Bone marrow (tissue), 2 donors: ENCODE measurements around the gene STAT3.
A peak's percentile ranks its signal among the peaks of the same experiment; 100 is the strongest.
"Not testable (repeated sequence)": the region's sequence is repeated elsewhere in the genome, so short reads cannot be mapped to it uniquely, and the experiment has no call there.

Experiments
- DNase-seq, 2 donors: peaks; one replicate each; lab custom pipeline; 2025; lab: John Stamatoyannopoulos, UW

STAT3 gene

DNA sequence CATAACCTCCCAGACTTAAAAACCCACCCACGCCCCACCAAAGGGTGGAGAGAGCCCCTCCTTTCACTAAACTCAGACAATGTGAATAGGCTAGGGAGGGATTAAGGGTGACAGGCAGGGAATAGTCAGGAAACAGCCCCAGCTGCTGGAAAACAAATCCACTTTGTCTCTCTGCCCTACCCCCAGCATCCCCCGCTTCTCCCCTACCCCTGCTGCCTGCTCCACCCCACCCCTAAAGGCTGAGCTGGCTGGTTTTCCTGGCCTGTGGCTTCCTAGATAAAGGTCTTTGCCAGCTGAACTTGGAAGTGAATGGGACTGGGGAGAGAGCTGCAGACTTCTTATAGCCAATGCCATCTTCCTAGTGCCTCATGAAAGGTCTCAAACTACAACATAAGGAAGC is 19.8 kb upstream of the STAT3 start:
- no peak for DNase-seq

DNA sequence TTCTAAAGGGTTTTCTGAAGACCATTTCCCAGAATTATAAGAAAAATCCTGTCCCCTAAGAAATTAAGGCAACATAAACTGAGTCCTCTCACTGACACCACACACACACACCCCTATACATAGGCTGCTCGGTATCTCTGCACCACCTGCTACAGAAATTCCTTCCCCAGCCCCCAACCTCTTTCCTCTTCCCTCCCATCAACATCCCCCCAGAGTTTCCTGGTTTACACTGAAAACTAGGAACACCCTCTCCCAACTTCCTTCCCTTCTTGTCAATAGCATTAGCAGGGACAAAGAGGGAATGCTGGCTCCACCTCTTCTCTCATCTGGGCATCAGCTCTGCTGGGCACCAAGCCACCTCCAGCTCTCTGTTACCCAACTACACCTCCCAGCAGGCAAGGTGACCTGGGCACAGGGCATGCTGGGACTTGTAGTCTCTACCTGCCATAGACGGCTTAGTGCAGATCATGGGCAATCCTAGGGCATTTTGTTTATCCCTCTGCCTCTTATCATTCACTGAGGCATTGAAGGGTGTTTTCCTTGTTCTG is 19.1 kb upstream of the STAT3 start:
- no peak for DNase-seq

DNA sequence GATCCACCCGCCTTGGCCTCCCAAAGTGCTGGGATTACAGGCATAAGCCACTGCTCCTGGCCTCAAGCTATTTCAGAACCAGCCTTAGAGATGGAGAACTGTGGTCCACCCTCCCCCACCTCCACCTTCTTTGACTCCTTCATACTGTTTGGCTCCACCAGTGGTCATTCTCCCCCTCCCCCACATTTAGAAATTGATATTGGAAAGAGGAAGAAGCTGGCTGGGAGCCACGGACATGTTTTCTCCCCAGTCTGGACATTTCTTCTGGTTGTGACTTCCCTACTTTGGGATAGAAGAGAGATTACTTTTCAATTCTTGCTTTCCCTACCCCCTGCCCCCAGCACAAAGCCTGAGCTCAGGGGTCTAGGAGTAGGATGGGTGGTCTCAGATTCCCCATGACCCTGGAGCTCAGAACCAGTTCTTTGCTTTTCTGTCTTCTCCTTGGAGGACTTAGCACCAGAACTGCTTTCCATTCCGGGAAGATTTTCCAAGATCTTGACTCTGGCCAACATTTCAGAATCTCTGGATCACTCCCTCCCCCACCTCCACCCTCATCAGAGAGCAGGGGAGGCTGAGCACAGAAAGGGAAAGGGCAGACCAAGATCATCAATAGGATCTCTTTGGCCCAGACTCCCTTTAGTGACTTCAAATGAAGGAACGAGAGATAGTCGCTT is 18.5 kb upstream of the STAT3 start:
- DNase-seq = no peak

DNA sequence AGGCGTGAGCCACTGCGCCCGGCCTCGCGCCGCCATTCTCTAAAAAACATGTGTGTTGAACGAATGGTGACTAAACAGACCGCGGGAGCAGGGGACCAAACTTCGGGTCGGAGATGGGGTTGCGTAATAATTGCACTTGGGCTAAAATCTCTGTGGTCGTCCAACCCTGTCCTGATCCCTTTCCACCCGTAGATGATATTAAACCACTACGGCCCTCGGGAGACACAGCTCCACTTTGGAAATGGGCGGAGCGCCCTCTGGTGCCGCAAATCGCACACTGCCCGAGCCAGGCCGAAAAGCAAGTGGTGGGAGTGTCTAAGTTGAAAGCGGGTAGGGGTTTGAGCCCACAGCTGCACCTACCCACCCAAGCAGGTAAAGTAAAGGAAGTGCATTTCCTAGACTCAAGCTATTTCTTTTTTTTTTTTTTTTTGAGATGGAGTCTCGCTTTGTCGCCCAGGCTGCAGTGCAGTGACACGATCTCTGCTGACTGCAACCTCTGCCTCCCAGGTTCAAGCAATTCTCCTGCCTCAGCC is 17.8 kb upstream of the STAT3 start:
- DNase-seq = peak; percentile 56 to 66

DNA sequence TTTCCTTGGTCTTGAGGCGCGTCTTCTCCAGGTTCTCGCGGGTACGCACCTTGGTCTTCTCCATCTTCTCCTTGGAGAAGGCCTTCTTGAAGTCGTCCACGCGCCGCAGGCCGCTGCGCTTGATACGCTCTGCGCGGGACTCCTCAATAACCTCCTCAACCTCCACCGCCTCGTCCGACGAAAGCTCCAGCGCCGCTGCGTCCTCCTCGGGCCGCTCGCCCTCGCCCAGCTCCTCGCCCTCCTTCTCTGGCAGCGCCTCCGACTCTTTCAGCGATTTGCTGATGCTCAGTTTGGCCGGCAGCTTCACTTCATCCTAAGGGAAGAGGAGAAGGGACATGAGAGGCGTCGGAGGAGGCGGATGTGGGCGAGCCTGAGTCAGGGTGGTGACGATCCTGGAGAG is 16.8 kb upstream of the STAT3 start:
- DNase-seq = no peak

DNA sequence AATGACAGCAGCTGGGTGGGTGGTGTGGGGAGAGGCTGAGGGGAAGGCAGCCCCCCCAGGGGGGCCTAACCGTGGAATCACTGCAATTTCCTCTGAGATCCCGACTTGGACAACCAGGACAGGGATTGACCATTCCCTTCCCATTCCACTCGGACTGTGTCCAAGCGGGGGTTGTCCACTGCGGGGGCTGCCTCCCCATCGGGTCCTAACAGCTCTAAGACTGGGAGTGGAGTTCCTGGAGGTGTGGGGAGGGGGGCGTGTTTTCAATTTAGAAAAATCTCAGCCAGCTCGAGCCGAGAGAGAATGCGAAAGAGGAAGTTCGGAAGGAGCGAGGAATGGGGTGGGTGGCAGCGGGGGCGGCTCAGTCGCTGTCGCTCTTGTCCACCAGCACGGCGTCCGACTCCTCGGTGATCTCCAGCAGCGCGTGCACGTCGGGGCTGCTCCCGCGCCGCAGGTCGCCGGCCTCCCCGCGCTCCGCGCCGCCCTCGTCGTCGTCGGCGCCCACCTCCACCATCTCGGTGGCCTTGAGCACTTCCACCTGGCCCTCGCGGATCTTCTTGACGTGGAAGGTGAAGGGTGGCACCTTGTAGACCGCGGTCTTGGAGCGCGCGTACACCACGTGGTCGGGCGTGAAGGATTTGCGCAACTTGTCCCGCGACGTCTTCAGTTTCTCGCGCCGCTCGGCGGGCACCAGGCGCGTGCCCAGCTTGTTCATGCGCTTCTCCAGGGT is 16.2 kb upstream of the STAT3 start:
- no peak for DNase-seq

DNA sequence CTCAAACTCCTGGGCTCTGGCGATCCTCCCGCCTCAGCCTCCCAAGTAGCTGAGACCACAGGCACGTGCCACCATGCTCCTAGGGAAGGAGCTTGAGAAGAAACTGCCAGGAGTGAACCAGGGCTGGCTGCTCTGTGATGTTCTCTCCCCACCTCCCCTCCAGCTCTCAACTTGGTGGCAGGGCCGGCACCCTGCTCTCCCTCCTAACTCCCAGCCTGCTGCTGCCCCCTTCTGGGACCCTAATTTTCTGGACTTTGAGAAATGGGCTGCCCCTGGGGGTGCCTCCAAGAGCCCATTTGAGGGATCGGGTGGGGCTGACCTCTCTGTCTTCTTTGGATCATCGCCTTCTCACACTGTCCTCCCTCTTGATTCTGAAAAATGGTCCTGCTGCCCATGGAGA is 14.9 kb upstream of the STAT3 start:
- peak in 1 of 2 donors; percentile 51 for DNase-seq

DNA sequence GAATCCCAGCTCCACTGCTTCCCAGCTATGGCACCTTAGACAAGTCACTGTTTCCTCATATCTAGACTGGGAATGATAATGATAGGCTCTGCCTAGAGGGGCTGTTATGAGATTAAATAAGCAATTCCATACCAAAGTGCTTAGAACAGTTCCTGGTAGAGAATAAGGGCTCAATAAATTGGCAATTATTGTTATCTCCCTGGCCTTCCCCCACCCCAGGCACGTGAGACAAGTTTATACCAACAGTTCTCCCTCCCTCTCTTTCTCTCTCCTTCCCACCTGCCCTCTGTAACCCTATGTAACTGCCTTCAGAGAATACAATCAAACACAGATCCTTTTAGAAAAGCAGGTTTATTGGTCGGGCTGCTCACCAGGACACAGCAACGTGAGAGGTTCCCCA is 13.9 kb upstream of the STAT3 start:
- no peak for DNase-seq

DNA sequence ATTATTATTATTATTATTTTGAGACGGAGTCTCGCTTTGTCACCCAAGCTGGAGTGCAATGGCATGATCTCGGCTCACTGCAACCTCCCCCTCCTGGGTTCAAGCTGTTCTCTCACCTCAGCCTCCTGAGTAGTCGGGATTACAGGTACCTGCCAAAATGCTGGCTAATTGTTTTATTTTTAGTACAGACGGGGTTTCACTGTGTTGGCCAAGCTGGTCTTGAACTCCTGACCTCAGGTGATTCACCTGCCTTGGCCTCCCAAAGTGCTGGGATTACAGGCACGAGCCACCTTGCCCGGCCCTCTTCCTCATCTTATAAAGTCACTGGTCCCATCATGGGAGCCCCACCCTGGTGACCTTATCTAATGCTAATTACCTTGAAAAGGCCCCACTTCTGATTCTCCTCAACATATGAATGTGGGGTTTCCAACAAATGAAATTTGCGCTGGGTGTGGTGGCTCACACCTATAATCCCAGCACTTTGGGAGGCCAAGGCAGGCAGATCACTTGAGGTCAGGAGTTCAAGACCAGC is 12.7 kb upstream of the STAT3 start:
- not testable (repeated sequence) for DNase-seq

DNA sequence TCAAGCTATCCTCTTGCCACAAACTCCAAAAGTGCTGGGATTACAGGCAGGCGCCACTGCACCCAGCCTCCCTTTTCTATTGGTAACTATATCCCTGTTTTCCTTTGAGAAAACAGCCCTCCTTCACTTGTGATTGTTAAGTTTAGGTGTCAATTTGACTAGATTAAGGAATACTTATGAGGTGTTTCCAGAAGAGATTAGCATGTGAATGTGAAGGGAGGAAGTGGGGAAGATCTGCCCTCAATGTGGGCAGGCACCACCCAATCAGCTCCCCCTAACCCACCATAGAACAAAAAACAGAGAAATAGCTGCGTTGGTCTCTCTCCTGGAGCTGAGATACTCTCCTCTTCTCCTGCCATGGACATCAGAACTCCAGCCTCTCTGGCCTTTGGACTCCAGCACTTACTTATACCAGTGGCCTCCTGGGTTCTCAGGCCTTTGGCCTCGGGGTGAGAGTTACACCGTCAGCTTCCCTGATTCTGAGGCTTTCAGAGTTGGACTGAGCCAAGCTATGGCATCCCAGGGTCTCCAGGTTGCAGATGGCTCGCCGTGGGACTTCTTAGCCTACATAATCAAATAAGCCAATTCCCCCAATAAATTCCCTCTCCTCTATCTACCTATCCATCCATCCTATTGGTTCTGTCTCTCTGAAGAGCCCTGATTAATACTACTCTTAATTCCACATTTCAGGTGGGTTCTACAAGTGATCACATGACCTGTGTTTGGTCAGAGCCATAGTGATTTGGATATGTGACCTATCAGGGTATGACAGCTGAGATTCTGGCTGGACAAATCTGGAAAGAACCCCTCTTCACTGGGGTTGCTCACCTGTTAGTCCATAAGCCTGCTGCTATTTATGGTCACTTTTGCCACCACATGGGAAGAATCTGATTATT is 12.0 kb upstream of the STAT3 start:
- no peak for DNase-seq

DNA sequence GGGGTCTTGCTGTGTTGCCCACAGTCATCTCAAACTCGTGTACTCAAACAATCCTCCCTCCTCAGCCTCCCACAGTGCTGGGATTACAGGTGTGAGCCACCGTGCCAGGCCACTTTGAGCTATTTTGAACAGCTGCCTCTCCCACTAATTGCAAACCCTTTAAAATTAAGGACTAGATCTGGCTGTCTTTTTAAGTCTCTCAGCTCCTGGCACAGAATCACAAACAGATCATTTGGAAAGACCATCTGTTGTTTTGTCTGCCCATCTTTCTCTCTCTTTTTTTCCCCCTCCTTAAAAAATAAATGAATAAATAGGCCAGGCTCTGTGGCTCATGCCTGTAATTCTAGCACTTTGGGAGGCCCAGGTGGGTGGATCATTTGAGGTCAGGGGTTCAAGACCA is 10.9 kb upstream of the STAT3 start:
- no peak for DNase-seq

DNA sequence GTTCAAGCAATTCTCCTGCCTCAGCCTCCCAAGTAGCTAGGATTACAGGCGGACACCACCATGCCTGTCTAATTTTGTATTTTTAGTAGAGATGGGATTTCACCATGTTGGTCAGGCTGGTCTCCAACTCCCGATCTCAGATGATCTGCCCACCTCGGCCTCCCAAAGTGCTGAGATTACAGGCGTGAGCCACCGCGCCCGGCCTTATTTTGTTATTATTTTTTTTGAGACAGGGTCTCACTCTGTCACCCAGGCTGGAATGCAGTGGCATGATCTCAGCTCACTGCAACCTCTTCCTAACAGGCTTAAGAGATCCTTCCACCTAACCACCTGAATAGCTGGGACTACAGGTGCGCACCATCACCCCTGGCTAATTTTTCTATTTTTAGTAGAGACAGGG is 7.4 kb upstream of the STAT3 start:
- not testable (repeated sequence) for DNase-seq

DNA sequence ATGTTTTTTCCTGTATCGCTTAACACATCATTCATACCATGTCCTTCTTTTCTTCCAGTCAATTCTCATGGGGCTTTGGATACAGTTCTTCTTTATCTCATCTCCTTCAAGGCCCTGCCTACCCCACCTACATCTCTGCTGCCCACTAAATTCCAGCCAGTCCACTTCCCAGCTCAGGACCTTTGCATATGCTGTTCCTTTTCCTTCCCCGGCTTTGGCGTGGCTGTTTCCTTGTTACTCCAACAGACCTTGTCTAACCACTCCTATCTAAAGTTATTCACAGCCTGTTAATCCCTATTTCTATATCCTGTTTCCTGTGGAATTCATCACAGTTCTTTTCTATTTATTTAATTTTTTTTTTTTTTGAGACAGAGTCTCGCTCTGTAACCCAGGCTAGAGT is 6.6 kb upstream of the STAT3 start:
- no peak for DNase-seq

DNA sequence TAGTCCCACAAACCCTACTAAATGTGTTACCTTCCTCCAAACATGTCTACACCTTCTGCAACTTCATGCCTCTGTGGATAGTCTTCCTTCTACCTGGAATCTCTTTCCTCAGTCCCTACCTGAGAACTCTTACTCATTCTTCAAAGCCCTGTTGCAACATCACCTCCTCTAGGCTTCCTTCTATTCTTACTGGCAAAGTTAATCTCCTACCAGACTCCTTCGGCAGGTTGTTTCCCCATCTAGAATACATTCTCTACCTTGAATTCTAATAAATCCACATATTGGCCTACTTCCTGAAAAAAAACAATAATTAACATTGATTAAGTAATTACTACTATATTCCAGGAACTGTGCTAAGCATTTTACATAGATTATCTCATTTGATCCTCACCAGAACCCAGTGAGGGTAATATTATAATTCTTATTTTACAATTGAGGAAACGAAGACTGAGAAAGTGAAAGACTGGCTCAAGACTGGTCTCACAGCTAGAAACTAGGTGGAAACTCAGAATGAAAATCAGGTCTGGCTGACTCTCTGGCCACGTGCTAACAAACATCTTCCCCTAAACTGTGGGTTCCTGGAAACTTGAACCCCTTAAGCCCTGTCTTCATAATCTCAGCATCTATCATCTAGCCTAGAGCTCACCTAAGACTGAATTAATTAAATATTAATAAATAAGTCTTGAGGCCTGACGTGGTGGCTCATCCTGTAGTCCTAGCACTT is 4.6 kb upstream of the STAT3 start:
- DNase-seq = no peak

DNA sequence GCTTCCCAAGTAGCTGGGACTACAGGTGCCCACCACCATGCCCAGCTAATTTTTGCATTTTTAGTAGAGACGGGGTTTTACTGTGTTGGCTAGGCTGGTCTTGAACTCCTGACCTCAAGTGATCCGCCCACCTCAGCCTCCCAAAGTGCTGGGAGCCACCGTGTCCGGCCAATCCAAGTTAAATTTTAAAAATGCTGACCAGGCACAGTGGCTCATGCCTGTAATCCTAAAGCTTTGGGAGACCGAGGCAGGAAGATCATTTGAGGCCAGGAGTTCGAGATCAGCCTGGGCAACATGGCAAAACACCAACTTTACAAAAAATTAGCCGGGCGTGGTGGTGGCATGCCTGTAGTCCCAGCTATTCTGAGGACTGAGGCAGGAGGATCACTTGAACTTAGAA is 3.2 kb upstream of the STAT3 start:
- not testable (repeated sequence) for DNase-seq

DNA sequence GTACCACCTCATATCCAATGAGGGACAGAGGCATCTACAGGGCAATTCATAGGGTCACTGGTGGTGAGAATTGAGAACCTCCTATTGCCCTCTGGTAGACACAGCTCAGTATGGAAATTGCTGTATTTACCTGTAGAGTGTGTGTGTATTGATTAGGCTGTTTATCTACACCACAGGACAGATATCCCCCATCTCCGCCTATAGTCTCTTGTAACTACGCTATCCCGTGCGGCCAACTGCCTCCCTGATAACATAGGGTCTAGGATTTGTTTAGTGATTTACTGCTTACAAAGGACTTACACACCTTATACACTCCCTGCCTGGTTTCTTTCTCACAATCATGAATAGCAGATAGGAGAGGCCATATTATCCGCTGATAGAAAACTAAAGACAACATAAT is 1.7 kb upstream of the STAT3 start:
- DNase-seq = no peak

DNA sequence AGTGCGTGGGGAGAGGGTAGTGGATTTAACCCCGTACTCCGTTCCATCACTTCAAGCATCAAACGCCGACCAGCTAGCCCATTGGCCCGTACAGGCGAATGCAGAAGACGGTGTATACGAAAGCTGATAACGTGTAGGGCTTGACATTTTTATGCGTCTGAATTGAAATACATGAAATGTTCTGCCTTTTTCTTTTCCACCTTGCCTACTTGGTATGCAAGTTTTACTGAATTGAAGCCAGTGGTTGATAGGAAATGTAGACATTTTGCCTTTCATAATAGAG is 834 bp upstream of the STAT3 start:
- DNase-seq = no peak

DNA sequence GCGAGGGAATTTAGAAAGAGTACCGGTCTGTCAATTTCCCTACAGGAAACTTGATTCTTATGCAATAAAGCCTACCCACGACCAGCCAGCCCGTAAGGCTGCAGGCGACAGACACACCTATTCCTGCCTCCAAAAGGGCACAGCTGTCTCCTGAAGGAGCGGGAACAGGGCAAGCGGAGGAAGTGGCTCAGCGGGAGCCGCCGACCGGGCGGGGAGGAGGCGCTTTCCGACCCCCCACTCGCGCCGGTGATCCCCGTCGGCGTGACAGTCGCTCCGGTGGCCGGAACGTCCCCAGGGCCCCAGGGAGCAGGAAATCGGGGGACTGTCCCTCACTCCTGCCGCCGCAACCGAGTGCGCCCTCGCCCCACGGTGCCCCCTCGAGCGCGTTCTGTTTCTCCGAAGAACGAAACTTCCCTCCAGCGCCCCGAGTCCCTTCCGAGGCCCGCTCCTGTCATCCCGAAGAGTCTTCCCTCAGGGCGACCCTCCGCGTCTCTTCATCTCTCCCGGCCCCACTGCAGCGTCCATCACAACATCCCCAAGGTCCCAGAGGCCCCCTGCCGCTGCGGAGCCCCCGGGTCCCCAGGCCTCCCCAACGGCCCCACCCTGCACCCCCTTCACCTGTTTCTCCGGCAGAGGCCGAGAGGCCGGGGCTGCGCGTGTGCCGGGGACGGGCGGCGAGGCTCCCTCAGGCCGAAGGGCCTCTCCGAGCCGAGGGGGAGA is 421 bp downstream of the STAT3 start:
- DNase-seq = peak in 1 of 2 donors; percentile 48

DNA sequence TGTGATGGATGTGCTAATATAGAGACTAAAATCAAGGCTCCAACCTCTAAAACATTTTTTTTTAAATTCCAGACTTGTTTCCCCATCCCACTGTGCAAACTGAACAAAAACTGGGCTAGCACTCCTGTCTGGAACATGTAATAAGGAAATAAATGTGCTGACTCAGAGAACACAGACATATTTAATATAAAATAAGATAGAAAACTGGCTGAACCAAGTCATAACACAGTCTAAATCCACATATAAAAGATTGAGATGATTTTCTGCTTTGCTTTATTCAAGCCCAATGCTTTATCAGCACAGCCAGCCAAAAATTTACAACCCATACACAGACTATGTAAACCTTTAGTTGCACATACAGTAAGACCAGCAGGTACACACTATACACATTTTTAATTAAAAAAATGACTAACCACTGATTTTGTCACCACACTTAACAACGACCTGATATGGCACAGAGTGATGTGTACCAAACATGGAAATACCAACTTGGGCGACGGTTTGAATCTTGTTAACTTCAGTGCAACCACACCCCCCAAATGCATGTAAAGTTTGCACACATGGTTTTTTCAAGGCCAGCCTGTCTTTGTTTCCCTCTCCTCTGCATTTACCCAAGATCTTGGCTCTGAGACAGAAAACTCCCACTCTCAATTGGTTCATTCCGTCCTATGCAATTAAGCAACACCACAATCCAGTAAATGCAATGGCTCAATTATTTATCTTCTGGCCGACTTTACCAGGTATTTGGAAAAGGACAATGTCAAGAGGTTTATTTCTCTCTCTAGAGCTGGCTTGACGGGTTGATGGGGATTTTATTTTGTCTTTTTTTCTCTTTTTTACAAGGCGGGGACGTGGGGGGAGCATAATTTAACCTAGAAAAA is 1.2 kb downstream of the STAT3 start:
- no peak for DNase-seq

DNA sequence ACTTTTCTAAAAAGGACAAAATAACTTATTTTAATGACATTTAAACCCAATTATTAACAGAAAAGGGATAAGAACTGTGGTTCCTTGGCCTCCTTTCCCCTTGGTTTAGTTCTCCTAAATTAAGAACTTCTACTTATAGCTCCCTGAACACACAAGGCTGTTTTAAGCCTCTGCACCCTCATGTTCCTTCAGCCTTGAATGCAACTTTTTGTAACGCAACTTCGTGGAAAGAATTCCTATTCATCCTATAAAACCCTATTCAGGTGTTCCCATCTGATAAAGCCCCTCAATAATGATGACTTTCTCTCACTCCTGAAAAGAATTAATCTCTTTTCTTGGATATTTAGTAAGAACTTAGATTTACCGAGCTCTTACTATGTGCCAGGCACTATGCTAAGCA is 6.3 kb downstream of the STAT3 start:
- DNase-seq = no peak
